ENCODE measurements around the gene CORO1C. TPM values are rescaled to one million over a fixed set of nuclear protein-coding genes. Genes with fewer than 3 reads are reported as not detected.
"Not testable (repeated sequence)": the region's sequence is repeated elsewhere in the genome, so short reads cannot be mapped to it uniquely, and the experiment has no call there.

Gene CORO1C
- total RNA-seq, 3 donors from 2014 or later (not counting 1 experiment from before 2014, with no cell fraction given) = 28.9 to 43.5 (median 36.0) TPM

- WGBS (ENCODE audit: insufficient coverage) = 95% methylated on average over 3 of the region's 3 CpGs
- no peak for TF ChIP-seq CTCF (IDR thresholded peaks at IDR 0.05)
- Histone ChIP-seq H3K36me3 (ENCODE audit: control insufficient read depth, insufficient read depth, low read length) (no peaks in the 10 kb centered on the region), H3K4me3 (ENCODE audit: low read length) (no peak overlapping the region), H3K9me3 (ENCODE audit: control insufficient read depth, insufficient read depth, low read length) (no peaks in the 10 kb centered on the region), H3K27me3 (ENCODE audit: control insufficient read depth, insufficient read depth, low read length) (no peaks in the 10 kb centered on the region), H3K27ac (ENCODE audit: low read length) (no peak overlapping the region), H3K4me1 (ENCODE audit: control insufficient read depth, insufficient read depth, low read length) (peaks cover 14% of the 10 kb centered on the region)
- DNase-seq (no peak), ATAC-seq (no peak)
- peaks cover 10 to 11% of the 10 kb centered on the region in 2 donors for H3K4me1 Mint-ChIP-seq
- H3K9me3 Mint-ChIP-seq = no peaks in the 10 kb centered on the region
- peaks cover 0 to 3% of the 10 kb centered on the region in 2 donors for H3K27me3 Mint-ChIP-seq (ENCODE audit: low read depth in 2 of 2)
- H3K36me3 Mint-ChIP-seq = no peaks in the 10 kb centered on the region
- H3K27ac Mint-ChIP-seq = no peak overlapping the region
- H3K4me3 Mint-ChIP-seq = no peak overlapping the region
- intact Hi-C loops (cut with micrococcal nuclease) = loop anchor here (10.0 kb wide), 1 partner anchor 319 kb away; the partner anchor contains the start of gene USP30
Measured at GRCh38 chr12:108735855-108736254, 4.5 kb upstream of the CORO1C start.

GRCh38 chr12:108734200-108734906 is 3.0 kb upstream of the CORO1C start:
- H3K36me3 Mint-ChIP-seq = no peaks in the 10 kb centered on the region
- H3K27ac Mint-ChIP-seq = peak overlapping the region in 1 of 2 donors; percentile 78
- Histone ChIP-seq H3K4me1 (ENCODE audit: control insufficient read depth, insufficient read depth, low read length) (peaks cover 21% of the 10 kb centered on the region), H3K4me3 (ENCODE audit: low read length) (no peak overlapping the region), H3K27ac (ENCODE audit: low read length) (peak overlapping the region; percentile 30), H3K36me3 (ENCODE audit: control insufficient read depth, insufficient read depth, low read length) (no peaks in the 10 kb centered on the region), H3K9me3 (ENCODE audit: control insufficient read depth, insufficient read depth, low read length) (no peaks in the 10 kb centered on the region), H3K27me3 (ENCODE audit: control insufficient read depth, insufficient read depth, low read length) (no peaks in the 10 kb centered on the region)
- 53% methylated on average over 8 of the region's 9 CpGs for WGBS (ENCODE audit: insufficient coverage)
- no peaks in the 10 kb centered on the region for H3K9me3 Mint-ChIP-seq
- TF ChIP-seq CTCF (IDR thresholded peaks at IDR 0.05) = no peak
- ATAC-seq (no peak), DNase-seq (peak in 1 of 2 donors; percentile 32)
- intact Hi-C loops (cut with micrococcal nuclease) = loop anchor here (5.0 to 10.0 kb wide), 3 partner anchors 117 to 358 kb away; partner anchors contain the start of genes ALKBH2 and USP30
- peaks cover 21 to 23% of the 10 kb centered on the region in 2 donors for H3K4me1 Mint-ChIP-seq
- no peak overlapping the region for H3K4me3 Mint-ChIP-seq
- H3K27me3 Mint-ChIP-seq (ENCODE audit: low read depth in 2 of 2) = no peaks in the 10 kb centered on the region

- H3K4me1 Mint-ChIP-seq = peaks cover 32% of the 10 kb centered on the region in 2 donors
- DNase-seq; H3K27ac ChIP-seq (ENCODE audit: low read length); H3K9me3 Mint-ChIP-seq; H3K27me3 ChIP-seq (ENCODE audit: control insufficient read depth, insufficient read depth, low read length); H3K27me3 Mint-ChIP-seq (ENCODE audit: low read depth in 2 of 2); ATAC-seq; H3K4me3 Mint-ChIP-seq; H3K9me3 ChIP-seq (ENCODE audit: control insufficient read depth, insufficient read depth, low read length); H3K36me3 ChIP-seq (ENCODE audit: control insufficient read depth, insufficient read depth, low read length); H3K4me3 ChIP-seq (ENCODE audit: low read length); H3K36me3 Mint-ChIP-seq: not testable (repeated sequence)
- peaks cover 21% of the 10 kb centered on the region for H3K4me1 ChIP-seq (ENCODE audit: control insufficient read depth, insufficient read depth, low read length)
- intact Hi-C loops (cut with micrococcal nuclease) = loop anchor here (5.0 to 10.0 kb wide), 3 partner anchors 116 to 359 kb away; partner anchors contain the start of genes ALKBH2 and USP30
- WGBS (ENCODE audit: insufficient coverage) = 96% methylated on average over 6 of the region's 6 CpGs
- peak overlapping the region in 1 of 2 donors; percentile 89 for H3K27ac Mint-ChIP-seq
Measured at GRCh38 chr12:108733230-108733531, 1.9 kb upstream of the CORO1C start.

- Histone ChIP-seq H3K27ac (ENCODE audit: low read length) (peak overlapping the region; percentile 79), H3K27me3 (ENCODE audit: control insufficient read depth, insufficient read depth, low read length) (no peaks in the 10 kb centered on the region), H3K36me3 (ENCODE audit: control insufficient read depth, insufficient read depth, low read length) (no peaks in the 10 kb centered on the region), H3K4me1 (ENCODE audit: control insufficient read depth, insufficient read depth, low read length) (peaks cover 21% of the 10 kb centered on the region), H3K9me3 (ENCODE audit: control insufficient read depth, insufficient read depth, low read length) (no peaks in the 10 kb centered on the region), H3K4me3 (ENCODE audit: low read length) (peak overlapping the region; percentile 65)
- no peaks in the 10 kb centered on the region for H3K9me3 Mint-ChIP-seq
- 77% methylated on average over 11 of the region's 13 CpGs for WGBS (ENCODE audit: insufficient coverage)
- no peaks in the 10 kb centered on the region for H3K36me3 Mint-ChIP-seq
- TF ChIP-seq CTCF (IDR thresholded peaks at IDR 0.05) = no peak
- DNase-seq (peak in 1 of 2 donors; percentile 23), ATAC-seq (no peak)
- H3K27me3 Mint-ChIP-seq (ENCODE audit: low read depth in 2 of 2) = no peaks in the 10 kb centered on the region
- peak overlapping the region; percentile 89 to 97 for H3K27ac Mint-ChIP-seq
- H3K4me3 Mint-ChIP-seq = peak overlapping the region; percentile 93
- intact Hi-C loops (cut with micrococcal nuclease) = loop anchor here (1.0 to 10.0 kb wide), 4 partner anchors 115 to 360 kb away; partner anchors contain the start of genes ALKBH2 and USP30
- peaks cover 34 to 35% of the 10 kb centered on the region in 2 donors for H3K4me1 Mint-ChIP-seq
Measured at GRCh38 chr12:108732489-108733229, 1.3 kb upstream of the CORO1C start.

Data from natural killer cell (primary cell).